Fibroblast of upper back skin (primary cell): ENCODE data around the gene GORASP2.
"Not testable (repeated sequence)": the region's sequence is repeated elsewhere in the genome, so short reads cannot be mapped to it uniquely, and the experiment has no call there.

Experiments
- DNase-seq: peaks from one replicate; pipeline ENCODE4 v3.0.0-alpha.2; 2013

The GORASP2 gene

DNA sequence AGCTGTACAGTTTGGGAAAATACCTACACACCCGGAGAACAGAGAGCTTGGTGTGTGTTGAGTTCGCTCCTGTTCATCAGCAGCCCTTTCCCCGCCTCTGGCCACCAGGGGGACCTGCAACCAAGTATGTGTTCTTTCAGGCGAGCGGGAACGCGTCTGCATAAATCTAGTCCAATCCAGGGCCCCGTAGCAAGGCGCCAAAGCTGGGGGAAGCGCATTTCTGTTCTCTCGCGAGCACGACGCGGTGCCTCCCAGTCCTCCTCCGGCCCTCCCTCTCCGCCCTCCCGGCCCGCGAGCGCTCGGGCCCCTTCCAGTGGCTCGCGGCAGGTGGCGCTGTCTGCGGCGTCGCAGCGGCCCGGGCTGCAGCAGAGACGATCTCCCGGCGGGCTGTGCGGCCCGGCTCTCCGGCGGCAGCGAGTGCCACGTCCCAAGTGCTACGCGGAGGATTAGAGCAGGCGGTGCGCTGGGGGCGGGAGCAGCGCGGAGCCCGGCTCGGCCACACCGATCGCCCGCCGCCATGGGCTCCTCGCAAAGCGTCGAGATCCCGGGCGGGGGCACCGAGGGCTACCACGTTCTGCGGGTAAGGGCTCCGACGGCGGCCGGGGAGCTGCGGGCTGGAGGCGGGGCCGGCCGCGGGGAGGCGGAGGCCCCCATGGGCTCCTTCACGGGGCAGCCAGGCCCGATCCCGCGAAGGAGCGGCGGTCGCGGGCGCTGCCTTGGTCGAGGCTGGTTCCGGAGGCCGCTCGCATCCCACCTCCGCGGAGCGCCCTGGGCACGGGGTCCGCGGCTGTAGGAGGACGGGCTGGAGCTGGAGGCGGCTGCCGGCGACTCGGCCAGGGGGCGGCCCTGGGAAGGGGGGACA lies at the start of gene GORASP2:
Gene GORASP2 (plus strand): TSS at position 430 of the 862 bp plus-strand sequence. CDS start 88 bp downstream, at position 518.
- peak; percentile 100 for DNase-seq

DNA sequence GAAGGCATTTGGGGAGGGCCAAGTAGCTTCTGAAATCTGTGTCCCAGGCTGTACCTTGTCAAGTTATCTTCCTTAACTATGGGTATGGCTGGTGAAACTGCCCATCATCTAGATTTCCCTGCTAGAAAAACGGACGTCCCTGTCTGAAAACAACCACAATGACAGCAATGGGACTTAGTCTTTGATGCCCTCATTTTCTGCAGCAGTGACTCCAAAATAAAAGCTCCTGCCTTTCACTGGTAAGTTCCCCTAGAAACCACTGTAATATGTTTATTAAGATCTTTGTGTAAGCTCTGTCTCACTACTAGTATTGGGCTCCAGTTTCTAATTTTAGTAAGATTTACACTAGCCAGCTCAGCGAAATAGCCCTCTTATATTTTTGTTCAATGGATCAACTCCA lies 47.2 kb upstream of the GORASP2 start:
- DNase-seq = no peak

DNA sequence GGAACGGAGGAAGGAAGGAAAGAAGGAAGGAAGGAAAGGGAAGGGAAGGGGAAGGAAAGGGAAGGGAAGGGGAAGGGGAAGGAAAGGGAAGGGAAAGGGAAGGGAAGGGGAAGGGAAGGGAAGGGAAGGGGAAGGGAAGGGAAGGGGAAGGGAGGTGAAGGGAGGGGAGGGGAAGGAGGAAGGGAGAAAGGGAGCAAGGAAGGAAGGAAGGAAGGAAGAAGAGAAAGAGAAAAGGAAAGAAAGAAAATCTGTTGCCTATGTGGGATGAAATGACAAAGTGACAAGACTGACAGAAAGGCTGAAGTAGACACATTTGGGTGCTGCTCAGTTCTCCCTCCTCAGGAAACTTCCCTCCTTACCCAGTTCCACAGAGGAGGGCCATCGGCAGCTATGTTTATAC lies 46.3 kb upstream of the GORASP2 start:
- DNase-seq = no peak

DNA sequence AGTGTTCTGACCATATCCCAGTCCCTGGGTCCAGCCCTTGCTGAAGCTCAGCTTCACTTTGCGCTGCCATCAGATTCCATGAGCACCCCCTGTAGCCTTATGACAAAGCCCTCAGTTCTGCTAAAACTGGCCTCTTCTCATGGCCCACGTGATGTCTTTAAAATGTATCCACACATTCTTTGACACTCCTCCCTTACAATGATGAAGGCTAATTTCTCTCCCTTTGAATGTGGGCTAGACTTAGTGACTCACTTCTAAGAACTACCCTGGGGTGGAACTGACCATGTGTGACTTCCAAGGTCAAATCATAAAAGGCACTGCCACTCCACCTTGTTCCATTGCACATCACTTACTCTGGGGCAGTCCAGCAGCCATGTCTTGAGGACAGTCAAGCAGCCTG lies 45.4 kb upstream of the GORASP2 start:
- DNase-seq = no peak

DNA sequence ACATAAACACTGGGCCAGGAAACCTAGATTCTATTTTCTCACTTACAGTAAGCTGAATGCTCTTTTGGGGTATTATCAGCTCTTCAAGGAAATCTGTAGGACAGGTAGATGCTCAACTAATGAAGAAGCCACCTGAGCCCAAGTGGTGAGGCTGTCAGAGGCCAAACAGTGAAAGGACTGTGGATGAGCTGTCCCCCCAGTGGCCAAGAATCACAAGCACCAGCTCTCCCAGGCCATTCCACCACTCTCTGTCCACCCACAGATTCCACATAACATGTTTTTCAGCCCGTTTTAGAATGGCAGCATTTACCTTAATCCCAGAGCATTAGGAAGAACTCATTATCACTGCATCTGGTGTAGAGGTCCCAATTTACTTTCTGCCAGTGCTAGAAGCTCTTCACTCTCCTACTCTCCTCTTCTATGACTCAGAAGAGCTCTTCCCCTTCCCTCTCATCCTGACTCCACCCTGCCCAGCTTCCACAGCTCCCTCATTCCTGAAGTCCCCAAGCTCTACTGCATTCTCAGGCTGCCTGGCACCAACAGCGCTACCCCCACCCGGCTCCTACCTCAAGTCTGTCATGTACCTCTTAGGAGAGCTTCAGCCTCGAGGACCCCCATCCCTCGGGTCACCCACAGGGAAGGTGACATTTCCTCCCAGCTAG lies 43.8 kb upstream of the GORASP2 start:
- DNase-seq = peak; percentile 8

DNA sequence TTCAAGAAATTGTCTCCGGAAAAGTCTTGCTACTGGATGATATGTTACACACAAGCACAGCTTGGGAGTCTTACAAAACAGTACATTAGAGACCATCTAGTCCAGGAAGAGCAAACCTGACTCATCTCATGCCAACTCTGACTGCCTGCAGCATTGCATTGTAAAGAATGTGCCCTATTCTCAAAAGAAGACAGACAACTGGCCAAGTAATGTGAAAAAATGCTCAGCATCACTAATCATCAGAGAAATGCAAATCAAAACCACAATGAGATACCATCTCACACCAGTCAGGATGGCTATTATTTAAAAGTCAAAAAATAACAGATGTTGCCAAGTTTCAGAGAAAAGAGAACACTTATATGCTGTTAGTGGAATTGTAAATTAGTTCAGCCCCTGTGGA lies 42.7 kb upstream of the GORASP2 start:
- peak; percentile 83 for DNase-seq

DNA sequence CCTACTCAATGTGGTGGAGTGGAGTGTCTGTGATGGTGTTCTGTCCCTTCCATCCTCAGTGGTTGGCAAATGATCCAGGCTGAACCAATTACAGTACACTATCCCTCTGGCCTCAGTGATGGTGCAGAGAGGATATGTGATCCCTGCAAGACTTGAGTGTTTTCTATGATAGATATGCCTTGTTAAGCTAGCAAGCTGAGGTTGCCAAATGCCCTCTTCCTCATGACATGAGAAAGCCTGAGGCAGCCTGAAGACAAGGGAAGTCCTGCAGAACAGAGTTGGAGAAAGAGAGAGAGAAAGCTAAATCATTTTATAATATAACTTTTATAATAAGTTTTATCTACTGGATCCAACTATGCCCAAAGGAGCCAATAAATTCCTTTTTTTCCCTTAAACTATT lies 41.6 kb upstream of the GORASP2 start:
- DNase-seq = no peak

DNA sequence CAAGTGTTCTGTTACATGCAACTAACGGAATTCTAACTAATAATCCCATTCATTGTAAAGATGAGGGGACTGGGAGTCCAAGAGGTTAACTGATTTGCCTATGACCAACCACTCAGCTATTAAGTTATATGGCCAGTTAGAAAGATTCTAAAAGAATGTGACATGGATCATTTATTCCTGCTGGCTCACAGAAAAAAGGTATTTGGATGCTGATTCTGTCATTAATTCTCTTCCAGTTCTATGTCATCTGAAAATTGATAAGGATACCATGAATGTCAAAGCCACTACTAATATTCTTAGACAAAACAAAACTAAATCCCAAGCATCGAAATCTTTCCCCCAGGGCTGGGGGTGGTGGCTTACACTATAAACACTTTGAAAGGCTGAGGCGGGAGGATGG lies 41.2 kb upstream of the GORASP2 start:
- DNase-seq = peak; percentile 8

DNA sequence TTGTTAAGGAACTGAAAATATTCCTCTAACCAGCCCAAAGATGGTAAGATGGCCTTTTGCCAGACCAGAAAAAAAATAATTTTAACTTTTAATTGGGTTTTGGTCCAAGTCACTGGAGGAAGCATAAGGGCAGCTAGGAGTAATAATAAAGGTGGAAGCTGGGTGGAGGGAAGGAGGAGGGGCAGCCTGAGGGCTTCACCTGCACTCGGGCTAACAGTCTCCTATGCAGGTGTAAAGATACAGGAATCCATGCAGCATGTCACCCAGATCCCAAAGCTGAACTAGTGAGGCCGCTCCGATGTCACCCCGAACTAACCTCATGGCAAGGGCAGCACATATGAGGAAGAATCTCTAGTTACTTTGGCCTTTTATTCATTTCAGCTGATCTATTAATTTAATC lies 37.2 kb upstream of the GORASP2 start:
- DNase-seq = no peak

DNA sequence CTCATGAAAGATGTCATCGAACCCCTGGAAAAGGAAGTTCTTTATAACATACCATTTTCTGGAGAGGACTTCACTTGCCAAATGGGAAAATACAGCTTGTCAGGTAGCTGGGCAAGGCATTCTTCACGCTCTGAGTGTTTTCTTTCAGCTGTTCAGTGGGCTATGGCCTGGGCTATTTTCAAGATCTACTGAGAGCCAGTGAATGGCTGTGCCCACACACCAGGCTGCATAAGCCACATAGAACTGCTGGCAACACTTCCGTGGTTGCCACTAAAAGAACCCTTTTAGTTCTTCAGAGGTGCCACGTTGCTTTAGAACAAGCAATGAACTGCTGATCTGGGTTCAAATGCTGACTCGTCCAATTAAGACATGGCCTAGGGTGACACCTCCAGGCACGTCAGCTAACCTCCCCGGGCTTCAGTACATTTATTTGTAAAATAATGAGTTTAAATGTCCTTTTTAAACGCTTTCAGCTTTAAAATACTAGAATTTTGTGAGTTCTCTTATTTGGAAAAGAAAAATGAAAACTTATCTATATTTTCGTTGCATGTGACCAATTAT lies 36.6 kb upstream of the GORASP2 start:
- DNase-seq = no peak

DNA sequence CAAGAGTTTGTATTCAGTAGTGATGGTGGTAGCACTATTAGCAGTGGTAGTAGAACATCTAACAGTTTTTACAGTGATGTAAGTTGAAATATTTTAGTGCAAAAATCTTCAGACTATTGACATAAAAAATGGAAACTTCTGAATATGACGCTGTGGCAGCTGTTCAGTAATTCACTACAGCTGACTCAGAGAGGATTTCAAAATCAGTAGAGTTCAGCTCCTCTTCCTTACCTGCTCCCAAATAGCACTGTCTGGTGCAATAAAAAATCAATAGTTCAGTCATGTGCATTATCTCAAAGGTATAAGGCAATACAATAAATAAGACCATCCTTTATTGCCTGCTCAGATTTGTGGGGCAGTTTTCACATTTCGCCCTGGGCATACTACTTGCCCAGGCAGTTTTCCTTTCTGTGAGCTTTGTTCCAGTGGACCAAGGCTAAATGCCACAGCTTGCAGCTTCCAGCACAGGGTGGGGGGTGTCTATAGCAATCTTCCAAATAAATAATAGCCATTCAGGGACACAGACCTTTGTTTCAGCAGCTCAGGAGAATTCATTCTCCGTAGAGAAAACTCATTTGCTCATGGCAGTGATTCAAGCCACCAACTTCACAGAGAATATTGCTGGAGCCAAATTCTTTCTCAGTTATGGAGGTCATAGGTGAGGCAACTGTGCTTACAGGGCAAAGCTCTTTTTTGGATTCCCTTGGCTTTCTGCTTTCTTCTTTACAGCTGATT lies 33.9 kb upstream of the GORASP2 start:
- DNase-seq = peak; percentile 39

DNA sequence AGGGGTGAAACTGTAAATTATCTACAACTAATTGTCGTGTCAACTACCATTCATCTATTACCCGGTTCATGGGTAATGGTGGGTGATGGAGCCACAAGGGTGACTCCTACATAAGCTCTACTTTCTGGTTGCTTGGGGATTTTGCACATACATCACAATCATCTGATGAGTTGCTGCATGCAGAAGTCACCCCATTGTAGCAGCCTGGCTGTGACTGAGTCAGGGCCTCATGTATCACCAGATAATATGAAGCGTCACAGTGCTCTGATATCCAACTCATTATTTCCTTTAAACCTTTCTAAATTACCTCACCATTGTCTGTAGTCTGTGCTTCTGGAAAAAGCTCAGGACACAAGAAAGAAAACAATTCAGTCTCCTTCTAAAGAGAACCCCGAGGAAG lies 32.4 kb upstream of the GORASP2 start:
- DNase-seq = no peak

DNA sequence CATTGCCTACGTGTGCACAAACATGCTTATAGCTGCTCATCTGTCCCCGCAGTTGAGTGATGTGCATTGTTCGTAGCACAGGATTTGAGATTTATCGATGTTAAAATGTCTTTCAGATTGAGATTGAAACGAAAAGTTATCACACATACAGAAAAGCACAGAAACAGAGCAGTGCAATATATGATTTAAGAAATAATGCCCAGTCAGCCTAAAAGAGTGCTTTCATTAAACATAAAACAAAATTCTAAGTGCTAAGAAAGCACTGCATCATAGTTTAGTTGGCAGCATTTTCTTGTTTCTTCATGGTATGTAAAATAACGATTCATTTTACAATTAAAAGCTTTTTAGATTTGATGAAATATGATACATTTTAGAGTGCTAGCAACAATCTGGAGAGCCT lies 31.9 kb upstream of the GORASP2 start:
- DNase-seq = no peak

DNA sequence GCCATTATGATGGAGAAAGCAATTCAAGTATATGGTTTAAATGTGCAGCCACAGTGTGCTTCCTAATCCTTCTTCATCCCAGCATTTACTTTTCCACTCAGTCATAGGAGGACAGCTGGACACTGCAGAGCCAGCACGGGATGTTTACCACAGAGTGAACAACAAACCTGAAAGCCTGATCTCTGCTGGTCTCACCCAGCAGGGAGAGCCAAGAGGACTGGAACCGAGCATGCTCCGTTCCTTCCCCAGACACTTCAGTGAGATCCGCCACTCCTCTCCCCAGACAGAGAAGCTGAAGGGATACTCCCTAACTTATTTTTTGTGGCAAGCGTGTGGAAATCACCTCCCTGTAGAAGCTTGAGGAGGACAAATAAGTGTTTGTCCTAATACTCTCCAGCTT lies 23.2 kb upstream of the GORASP2 start:
- DNase-seq = no peak

DNA sequence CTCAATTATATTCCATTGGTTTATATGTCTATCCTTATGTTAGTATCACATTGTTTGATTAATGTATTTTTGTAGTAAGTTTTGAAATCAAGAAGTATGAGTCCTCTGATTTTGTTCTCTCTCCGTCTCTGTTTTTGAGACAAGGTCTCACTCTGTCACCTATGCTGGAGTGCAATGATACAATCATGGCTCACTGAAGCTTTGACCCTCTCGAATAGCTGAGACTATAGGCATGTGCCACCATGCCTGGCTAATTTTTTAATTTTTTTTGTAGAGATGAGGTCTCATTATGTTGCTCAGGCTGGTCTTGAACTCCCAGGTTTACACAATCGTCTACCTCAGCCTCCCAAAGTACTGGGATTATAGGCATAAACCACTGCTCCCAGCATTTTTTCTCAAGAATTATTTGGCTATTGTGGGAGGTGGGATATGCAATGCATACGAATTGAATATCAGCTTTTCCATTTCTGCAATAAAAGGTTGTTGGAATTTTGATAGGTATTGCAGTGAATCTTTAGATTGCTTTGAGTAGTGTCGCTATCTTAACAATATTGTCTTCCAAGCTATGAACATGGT lies 17.7 kb upstream of the GORASP2 start:
- no peak for DNase-seq

DNA sequence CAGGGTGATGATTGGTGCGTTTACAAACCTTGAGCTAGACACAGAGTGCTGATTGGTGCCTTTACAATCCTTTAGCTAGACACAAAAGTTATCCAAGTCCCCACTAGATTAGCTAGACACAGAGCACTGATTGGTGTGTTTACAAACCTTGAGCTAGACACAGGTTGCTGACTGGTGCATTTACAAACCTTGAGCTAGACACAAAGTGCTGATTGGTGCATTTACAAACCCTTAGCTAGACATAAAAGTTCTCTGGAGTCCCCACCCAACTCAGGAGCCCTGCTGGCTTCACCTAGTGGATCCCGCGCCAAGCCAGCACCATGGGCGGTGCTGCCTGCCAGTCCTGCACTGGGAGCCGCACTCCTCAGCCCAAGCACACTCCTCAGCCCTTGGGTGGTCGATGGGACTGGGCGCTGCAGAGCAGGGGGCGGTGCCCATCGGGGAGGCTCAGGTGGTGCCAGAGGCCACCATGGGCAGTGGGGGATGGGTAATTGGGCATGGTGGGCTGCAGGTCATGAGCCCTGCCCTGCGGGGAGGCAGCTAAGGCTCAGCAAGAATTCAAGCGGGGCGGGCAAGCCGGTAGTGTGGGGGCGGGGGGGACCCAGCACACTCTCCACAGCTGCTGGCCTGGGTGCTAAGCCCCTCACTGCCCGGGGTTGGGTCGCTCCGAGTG lies 13.9 kb upstream of the GORASP2 start:
- not testable (repeated sequence) for DNase-seq

DNA sequence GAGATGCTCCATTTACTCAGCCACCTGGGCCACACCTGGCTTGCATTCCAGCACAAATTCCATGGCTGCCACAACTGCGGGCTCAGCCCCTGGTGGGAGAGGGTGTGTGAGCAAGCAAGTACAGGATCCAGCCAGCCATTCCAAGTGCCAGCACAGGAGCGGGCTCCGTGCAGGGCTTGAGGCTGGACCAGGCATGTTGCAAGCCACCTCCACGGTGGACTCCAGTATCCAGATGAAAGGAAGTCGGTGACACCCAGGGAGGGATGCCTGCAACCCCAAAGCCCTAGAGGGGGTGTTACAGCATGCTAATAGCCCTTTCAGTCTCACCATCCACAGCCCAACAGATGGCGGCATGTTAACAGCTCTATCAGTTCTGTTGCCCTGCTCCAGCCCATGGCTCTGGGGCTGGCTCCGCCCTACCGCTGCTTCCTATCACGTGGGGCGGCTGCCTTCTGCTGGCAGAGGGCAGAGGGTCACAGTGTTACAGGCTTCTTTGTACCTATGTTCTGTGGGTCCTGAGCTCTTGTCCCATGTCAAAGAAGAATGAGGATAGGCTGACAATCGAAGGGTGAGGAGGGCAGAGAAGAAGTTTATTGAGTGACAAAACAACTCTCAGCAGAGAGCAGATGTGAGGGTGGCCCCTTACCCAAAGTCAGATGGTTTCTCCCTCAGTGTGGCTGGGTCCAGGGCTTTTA lies 11.7 kb upstream of the GORASP2 start:
- no peak for DNase-seq

DNA sequence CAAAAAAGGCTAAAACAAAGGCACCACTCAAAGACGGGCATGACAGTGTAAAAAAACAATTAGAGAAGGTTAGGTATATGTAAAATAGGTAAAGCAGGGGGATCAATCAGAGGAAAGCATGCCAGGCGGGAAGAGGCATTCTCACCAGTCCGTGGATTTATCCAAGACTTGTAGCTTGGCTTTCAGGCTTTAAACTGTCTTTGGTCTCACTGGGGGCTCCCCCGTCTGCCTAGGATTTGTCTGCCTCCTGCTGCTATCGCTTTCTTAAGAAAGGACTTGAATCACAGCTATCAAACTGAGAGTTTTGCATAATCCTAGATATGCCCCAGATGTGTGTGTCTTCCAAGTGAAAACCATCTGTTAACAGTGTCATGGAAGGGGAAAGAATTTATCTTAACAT lies 11.1 kb upstream of the GORASP2 start:
- no peak for DNase-seq

DNA sequence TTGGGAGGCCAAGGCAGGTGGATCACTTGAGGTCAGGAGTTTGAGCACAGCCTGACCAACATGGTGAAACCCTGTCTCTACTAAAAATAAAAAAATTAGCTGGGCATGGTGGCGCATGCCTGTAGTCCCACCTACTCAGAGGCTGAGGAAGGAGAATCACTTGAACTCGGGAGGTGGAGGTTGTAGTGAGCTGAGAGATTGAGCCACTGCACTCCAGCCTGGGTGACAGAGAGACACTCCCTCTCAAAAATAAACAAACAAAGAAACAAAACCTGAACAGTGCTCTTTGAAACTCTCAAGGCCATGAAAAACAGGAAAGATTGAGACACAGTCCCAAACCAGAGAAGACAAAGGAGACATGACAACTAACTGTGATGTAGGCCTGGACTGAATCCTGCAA lies 7.2 kb upstream of the GORASP2 start:
- DNase-seq = not testable (repeated sequence)

DNA sequence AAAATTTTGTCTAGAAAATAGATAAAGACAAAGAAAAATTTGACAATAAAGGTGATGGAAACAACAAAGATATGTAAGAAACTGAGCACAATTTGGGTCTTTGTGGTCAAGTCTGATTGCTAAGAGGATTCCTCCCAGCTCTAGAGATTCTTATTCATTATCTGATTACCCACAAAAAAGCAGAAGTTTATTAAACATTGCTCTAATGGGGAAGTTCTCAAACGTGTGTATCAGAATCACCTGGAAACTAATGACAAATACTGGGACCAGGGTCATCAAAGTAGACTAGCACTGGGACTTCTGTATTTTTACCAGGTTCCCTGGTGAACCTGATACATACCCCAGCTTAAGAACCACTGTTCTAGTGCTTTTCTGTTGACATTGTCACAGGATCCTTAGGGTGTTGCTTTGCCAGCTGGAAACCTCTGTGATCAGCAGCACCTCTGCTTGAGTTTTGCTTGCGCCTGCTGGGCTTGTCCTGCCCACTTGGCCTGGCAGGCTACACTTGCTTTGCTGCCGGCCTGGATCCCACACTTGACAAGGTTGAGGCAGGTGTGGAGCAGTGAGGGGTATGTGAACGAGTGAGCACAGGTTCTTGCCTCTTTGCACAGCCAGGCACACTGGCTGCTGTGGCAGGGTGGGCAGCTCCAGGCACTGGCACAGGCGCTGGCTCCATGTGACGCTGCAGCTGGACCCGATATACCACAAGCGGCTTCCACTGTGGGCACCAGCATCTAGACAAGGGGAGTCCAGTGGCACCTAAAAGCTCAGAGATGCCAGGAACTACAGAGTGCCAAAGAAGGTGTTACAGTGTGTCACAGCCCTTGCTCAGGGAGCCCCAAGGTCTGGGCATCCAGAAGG lies 6.2 kb upstream of the GORASP2 start:
- no peak for DNase-seq

DNA sequence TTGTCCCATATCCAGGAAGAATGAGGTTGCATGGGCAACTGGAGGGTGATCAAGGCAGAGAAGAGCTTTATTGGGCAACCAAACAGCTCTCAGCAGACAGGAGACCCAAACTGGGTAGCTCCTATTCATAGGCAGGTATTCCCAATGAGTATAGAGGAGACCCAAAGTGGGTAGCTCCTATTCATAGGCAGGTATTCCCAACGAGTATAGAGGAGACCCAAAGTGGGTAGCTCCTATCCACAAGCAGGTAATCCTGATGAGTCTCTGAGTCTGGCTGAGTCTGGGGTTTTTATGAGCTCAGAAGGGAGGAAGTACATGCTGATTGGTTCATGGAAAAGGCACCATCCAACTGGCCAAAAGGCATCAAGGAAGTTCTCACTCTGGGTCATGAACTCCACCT lies 5.3 kb upstream of the GORASP2 start:
- DNase-seq = no peak
